Keratinocyte (primary cell): ENCODE measurements around the gene FAT1.

Experiments
- CTCF ChIP-seq, 3 experiments: IDR thresholded peaks in 1 of 3; conservative IDR thresholded peaks in 1 of 3; optimal IDR thresholded peaks in 1 of 3; 2 replicates in 2 of 3; 3 replicates in 1 of 3; pipeline versions ENCODE3 to v1.5.1; 2011; ENCODE audit warnings: low read length in 3 of 3, mild to moderate bottlenecking in 3 of 3, moderate library complexity in 2 of 3, control low read depth in 1 of 3, inconsistent platforms in 1 of 3; ENCODE audit not compliant: insufficient read depth in 2 of 3; ENCODE audit errors: extremely low read depth in 1 of 3
- EZH2 ChIP-seq: IDR thresholded peaks from one replicate; pipeline ENCODE4 v1.6.1; 2012; ENCODE audit warnings: inconsistent platforms, mild to moderate bottlenecking, low read length, moderate library complexity

GRCh38 chr4:186724058-186724863 is 605 bp upstream of the FAT1 start:
- TF ChIP-seq CTCF (optimal IDR thresholded peaks at IDR 0.05 in 1 of 3, IDR thresholded peaks at IDR 0.05 in 1 of 3, conservative IDR thresholded peaks at IDR 0.05 in 1 of 3; ENCODE audit: extremely low read depth in 1 of 3, insufficient read depth in 2 of 3, low read length in 3 of 3): no peak
- TF ChIP-seq EZH2: no peak
